K562 (cell line): ENCODE data around the gene NANS. TPM values are rescaled to one million over a fixed set of nuclear protein-coding genes. Genes with fewer than 3 reads are reported as not detected.
"Not testable (repeated sequence)": the region's sequence is repeated elsewhere in the genome, so short reads cannot be mapped to it uniquely, and the experiment has no call there.

Source experiments
- ATAC-seq: fragments of 200-7000 bp; cut with Tn5 transposase; 3 replicates; pipeline ENCODE4 v1.9.1; 2020; ENCODE audit warnings: moderate library complexity
- BruUV-seq: library from RNA; stranded (reverse); fragments of 400-500 nt; replicated peaks from 2 replicates; lab custom pipeline; 2021; lab: Mats Ljungman, UMichigan
- CTCF ChIA-PET: fragments of 300-600 bp; formaldehyde crosslinking; extraction: SDS; loops from one replicate; lab custom pipeline; 2021; ENCODE audit warnings: low intra/inter-chr PET ratio; lab: Yijun Ruan, JAX
- POLR2A ChIA-PET: fragments of 300-600, 350-650 bp; sonication (Branson Sonifier 250); formaldehyde crosslinking; extraction: SDS; loops from one replicate; lab custom pipeline; 2021; ENCODE audit warnings: antibody characterized with exemption, inconsistent platforms; lab: Yijun Ruan, JAX
- DNase-seq, 4 experiments: peaks; one replicate each; pipeline versions ENCODE4 v3.0.0 to v3.0.0-alpha.2; 2011 to 2018; ENCODE audit warnings: low spot score in 3 of 4, mixed read lengths in 3 of 4; ENCODE audit errors: extremely low read depth in 1 of 4
- FAIRE-seq: peaks from 2 replicates; lab custom pipeline; 2011; peaks lifted over from hg19 to GRCh38; lab: Jason Lieb, UNC
- H2AFZ ChIP-seq: 2 replicates; pipeline ENCODE4 v1.6.0; 2011; ENCODE audit warnings: low read depth, low read length, control low read depth, inconsistent platforms
- H3K27ac ChIP-seq: fragments of 200-600 bp; 3 replicates; pipeline ENCODE4 v1.8.0; 2011; ENCODE audit warnings: low read depth, mild to moderate bottlenecking, control low read depth, inconsistent platforms, low read length, moderate library complexity, mixed read lengths; ENCODE audit errors: extremely low read depth
- H3K27me3 ChIP-seq, 2 experiments: fragments of 300-600 bp in 1 of 2; 2 replicates in 1 of 2; 3 replicates in 1 of 2; pipeline versions ENCODE4 v1.6.0 to v1.8.0; 2011; ENCODE audit warnings: inconsistent platforms in 2 of 2, low read length in 2 of 2, mild to moderate bottlenecking in 1 of 2, mixed read lengths in 1 of 2, moderate library complexity in 1 of 2; ENCODE audit not compliant: control insufficient read depth in 2 of 2, insufficient read depth in 2 of 2
- H3K36me3 ChIP-seq: fragments of 300-600 bp; 3 replicates; pipeline ENCODE4 v1.8.0; 2011; ENCODE audit warnings: mild to moderate bottlenecking, low read length, inconsistent platforms; ENCODE audit not compliant: control insufficient read depth, insufficient read depth
- H3K4me1 ChIP-seq, 2 experiments: fragments of 200-600 bp in 1 of 2; replicated peaks in 1 of 2; 2 replicates in 1 of 2; 3 replicates in 1 of 2; pipeline versions ENCODE4 v1.5.1 to v1.8.0; 2011; ENCODE audit warnings: inconsistent platforms in 2 of 2, low read length in 2 of 2, mild to moderate bottlenecking in 1 of 2, mixed read lengths in 1 of 2, moderate library complexity in 1 of 2; ENCODE audit not compliant: control insufficient read depth in 2 of 2, insufficient read depth in 2 of 2
- H3K4me2 ChIP-seq: 2 replicates; pipeline ENCODE4 v1.6.1; 2011; ENCODE audit warnings: low read length, control low read depth, inconsistent platforms, mixed read lengths; ENCODE audit not compliant: insufficient read depth
- H3K4me3 ChIP-seq: fragments of 200-600 bp; sonication (generic), shearing (Covaris generic); 2 replicates; pipeline ENCODE4 v1.5.1; 2016; ENCODE audit warnings: control low read depth, inconsistent platforms
- H3K79me2 ChIP-seq: fragments of 200-600 bp; 3 replicates; pipeline ENCODE4 v1.8.0; 2011; ENCODE audit warnings: low read length, inconsistent platforms; ENCODE audit not compliant: control insufficient read depth, insufficient read depth
- H3K9ac ChIP-seq, 2 experiments: 2 replicates each; pipeline versions ENCODE4 v1.6.0 to v1.6.1; 2011; ENCODE audit warnings: low read depth in 2 of 2, low read length in 2 of 2, control low read depth in 1 of 2, inconsistent platforms in 1 of 2, mild to moderate bottlenecking in 1 of 2, mixed read lengths in 1 of 2; ENCODE audit not compliant: insufficient read depth in 1 of 2
- H3K9me1 ChIP-seq: one replicate; pipeline ENCODE4 v1.6.0; 2011; ENCODE audit warnings: inconsistent platforms, mild to moderate bottlenecking, low read length, moderate library complexity; ENCODE audit not compliant: control insufficient read depth, insufficient read depth
- H3K9me3 ChIP-seq: replicated peaks from 2 replicates; pipeline ENCODE4 v1.5.1; 2011; ENCODE audit warnings: low read depth, low read length, inconsistent platforms; ENCODE audit not compliant: control insufficient read depth, insufficient read depth
- H4K20me1 ChIP-seq: replicated peaks from 2 replicates; pipeline ENCODE4 v1.6.1; 2011; ENCODE audit warnings: low read length, inconsistent platforms, mixed read lengths; ENCODE audit not compliant: control insufficient read depth, insufficient read depth
- CHCHD3 ChIP-seq: fragments of 250-450 bp; sonication (Bioruptor Pico); IDR thresholded peaks from 2 replicates; pipeline ENCODE4 v2.1.2; 2022; ENCODE audit warnings: mild to moderate bottlenecking
- POLR2G ChIP-seq: fragments of 200-400 bp; formaldehyde crosslinking; IDR thresholded peaks from 2 replicates; pipeline ENCODE4 v1.6.1; 2017; ENCODE audit warnings: low read depth, mild to moderate bottlenecking, antibody characterized with exemption, low read length, moderate library complexity
- ZNF121 ChIP-seq: sonication (generic); formaldehyde crosslinking; conservative IDR thresholded peaks from 2 replicates; pipeline ENCODE4 v1.8.0; 2022; ENCODE audit warnings: missing genetic modification reagents
- whole genome bisulfite sequencing: fragments of 100-300 bp; shearing (Covaris generic); methylation state at CpG from one replicate; pipeline ENCODE4 v1.1.6; 2016; ENCODE audit warnings: low coverage, mixed read lengths; ENCODE audit not compliant: insufficient coverage; ENCODE audit errors: missing lambda C conversion rate; 5-methylcytosine and 5-hydroxymethylcytosine counted together
- in situ Hi-C: fragments of 300-500 bp; cut with MboI; formaldehyde crosslinking; loops from 4 replicates; pipeline ENCODE4 v1.15.0; 2018; ENCODE audit warnings: inconsistent platforms, mixed read lengths
- intact Hi-C: fragments of 100-400 bp; cut with micrococcal nuclease; formaldehyde crosslinking; loops from 2 replicates; pipeline ENCODE4 v1.14.2; 2022
- polyA plus RNA-seq, 8 experiments: library from polyadenylated mRNA; depleted of rRNA in 4 of 8; stranded (reverse) in 5 of 8; unstranded in 3 of 8; fragments of >200 nt; fragmentation: Nextera tagmentation in 2 of 8; fragmentation: Illumina TruSeq in 1 of 8; extraction: Ambion mirVana in 2 of 8; extraction: Trizol in 1 of 8; gene quantifications; 2 replicates each; pipeline versions ENCODE4 v1.2.1 to v1.2.3, GENCODE V29; 2011 to 2014; ENCODE audit warnings: inconsistent platforms in 1 of 8, missing spikeins in 1 of 8
- total RNA-seq, 7 experiments: library from RNA; depleted of rRNA in 6 of 7; stranded (reverse); fragments of >200 nt in 6 of 7; fragmentation: Illumina TruSeq in 2 of 7; extraction: Trizol in 2 of 7; gene quantifications; 2 replicates each; pipeline versions ENCODE4 v1.2.1 to v1.2.3, GENCODE V29; 2011 to 2021; ENCODE audit warnings: low replicate concordance in 1 of 7

Gene NANS
- total and polyA plus RNA-seq, 9 of the 15 experiments (the other 6 are each of a cell fraction or from before 2014, with no cell fraction given) = 37.1 to 181 (median 137) TPM

DNA sequence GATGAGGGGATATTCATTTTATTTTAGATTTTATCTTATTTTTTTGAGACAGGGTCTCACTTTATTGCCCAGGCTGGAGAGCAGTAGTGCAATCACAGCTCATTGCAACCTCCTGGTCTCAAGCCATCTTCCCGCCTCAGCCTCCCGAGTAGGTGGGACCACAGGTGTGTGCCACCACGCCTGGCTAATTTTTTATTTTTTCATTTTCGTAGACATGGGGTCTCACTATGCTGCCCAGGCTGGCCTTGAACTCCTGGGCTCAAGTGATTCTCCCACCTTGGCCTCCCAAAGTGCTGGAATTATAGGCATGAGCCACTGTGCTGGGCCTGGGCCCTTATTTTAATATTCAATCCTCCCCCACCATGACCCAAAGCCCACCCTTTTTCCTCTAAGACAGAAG, 73.5 kb downstream of the NANS start:
- H3K4me2 ChIP-seq, H3K4me3 ChIP-seq, intact Hi-C loops, H3K79me2 ChIP-seq, ATAC-seq, H4K20me1 ChIP-seq, FAIRE-seq, BruUV-seq, H2AFZ ChIP-seq, H3K4me1 ChIP-seq, H3K9ac ChIP-seq, H3K9me3 ChIP-seq, H3K27me3 ChIP-seq, H3K9me1 ChIP-seq, DNase-seq, H3K27ac ChIP-seq, in situ Hi-C loops: not testable (repeated sequence)
- WGBS = 94% methylated on average over 4 of the region's 4 CpGs
- TF ChIP-seq ZNF121 (CRISPR knock-in tag) = peak; percentile 69
- POLR2A ChIA-PET = interaction anchor here (1.7 kb wide), 1 partner anchor 9 kb away, joined by 4 read pairs; no protein-coding TSS in a partner anchor
- CTCF ChIA-PET = interaction anchor here (0.6 kb wide), 1 partner anchor 102 kb away, joined by 3 read pairs; no protein-coding TSS in a partner anchor
- H3K36me3 ChIP-seq = peaks cover 78% of the 10 kb centered on the region; the same call in 2 of the 3 replicates

DNA sequence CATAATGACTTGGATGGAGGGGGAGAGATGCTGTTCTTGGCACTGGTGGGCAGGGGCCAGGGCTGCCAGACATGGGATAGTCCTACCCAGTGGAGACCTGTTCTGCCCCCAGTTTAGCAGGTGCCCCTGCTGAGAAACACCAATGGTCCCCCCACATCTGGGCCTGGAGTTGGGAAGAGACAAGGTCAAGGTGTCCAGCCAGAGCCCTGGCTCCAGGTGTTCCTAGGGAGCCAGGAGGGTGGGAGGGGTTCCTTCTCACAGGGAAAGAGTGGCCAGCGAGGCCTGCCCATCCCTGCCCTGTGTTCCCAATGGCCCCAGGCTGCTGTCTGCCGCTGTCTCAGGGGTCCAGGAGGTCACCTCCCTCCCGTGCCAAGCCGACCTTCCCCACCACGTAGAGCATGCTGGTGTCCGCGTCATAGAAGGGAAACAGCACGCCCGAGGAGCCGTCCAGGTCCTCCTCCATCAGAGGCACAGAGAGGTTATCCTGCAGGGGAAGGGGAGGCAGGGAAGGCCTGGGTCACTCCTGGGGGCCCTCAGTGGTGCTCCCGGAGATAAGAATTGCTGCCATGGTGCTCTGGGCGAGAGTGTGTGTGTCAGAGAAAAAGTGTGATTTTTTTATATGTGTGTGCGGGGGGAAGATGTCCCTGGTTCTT, 74.2 kb downstream of the NANS start:
- H3K4me2 ChIP-seq = no peak overlapping the region
- no peak overlapping the region for H3K27ac ChIP-seq
- H3K9me1 ChIP-seq = no peaks in the 10 kb centered on the region
- no peak overlapping the region for H3K9ac ChIP-seq
- H2AFZ ChIP-seq = no peak overlapping the region
- no peaks in the 10 kb centered on the region for H4K20me1 ChIP-seq
- ChIA-PET CTCF (interaction anchor here (0.6 kb wide), 1 partner anchor 101 kb away, joined by 3 read pairs; no protein-coding TSS in a partner anchor), POLR2A (interaction anchor here (1.1 to 1.7 kb wide), 2 partner anchors 10 to 45 kb away, joined by 3 to 4 read pairs; no protein-coding TSS in a partner anchor)
- ATAC-seq (no peak), DNase-seq (no peak), FAIRE-seq (no peak)
- WGBS = 83% methylated on average over 11 of the region's 13 CpGs
- H3K4me1 ChIP-seq = no peaks in the 10 kb centered on the region; a peak in 1 of 5 replicates
- no peak overlapping the region for H3K4me3 ChIP-seq
- peaks cover 80% of the 10 kb centered on the region; the same call in 2 of the 3 replicates for H3K36me3 ChIP-seq
- H3K9me3 ChIP-seq = no peaks in the 10 kb centered on the region
- H3K27me3 ChIP-seq = no peaks in the 10 kb centered on the region
- H3K79me2 ChIP-seq = no peaks in the 10 kb centered on the region
- intact Hi-C loops = no loop called here
- no TSS peak for BruUV-seq
- TF ChIP-seq CHCHD3 (no peak), POLR2G (0 out of 2 replicates have a peak, but pooled peaks have one; percentile 33)
- in situ Hi-C loops = no loop called here
